SK-N-SH treated with all-trans-retinoic acid at 6 μM for 48 hours (cell line): ENCODE measurements around the gene MAP3K13.
"Not testable (repeated sequence)": the region's sequence is repeated elsewhere in the genome, so short reads cannot be mapped to it uniquely, and the experiment has no call there.

Experiments used
- ATAC-seq: fragments of 200-7000 bp; cut with Tn5 transposase; 3 replicates; pipeline ENCODE4 v1.9.1; 2020; ENCODE audit warnings: mild to moderate bottlenecking, moderate library complexity
- ARNTL ChIP-seq: fragments of 450-650 bp; formaldehyde crosslinking; IDR thresholded peaks from 2 replicates; pipeline ENCODE4 v1.5.0; 2020; ENCODE audit warnings: low read depth, mild to moderate bottlenecking, moderate library complexity, borderline replicate concordance
- BACH2 ChIP-seq: fragments of 250-450 bp; sonication (Bioruptor Pico); IDR thresholded peaks from 2 replicates; pipeline ENCODE4 v1.9.0; 2021; ENCODE audit warnings: mild to moderate bottlenecking, borderline replicate concordance
- CREB5 ChIP-seq: fragments of 250-450 bp; sonication (Bioruptor Pico); IDR thresholded peaks from 2 replicates; pipeline ENCODE4 v1.5.1; 2020; ENCODE audit warnings: low read depth, mild to moderate bottlenecking, moderate library complexity
- CSDC2 ChIP-seq: fragments of 250-450 bp; sonication (Bioruptor Pico); IDR thresholded peaks from 2 replicates; pipeline ENCODE4 v1.5.0; 2020; ENCODE audit warnings: mild to moderate bottlenecking, moderate library complexity
- GLIS3 ChIP-seq: fragments of 250-450 bp; sonication (Bioruptor Pico); IDR thresholded peaks from 2 replicates; pipeline ENCODE4 v1.5.0; 2020; ENCODE audit warnings: mild to moderate bottlenecking, moderate library complexity
- ISL1 ChIP-seq: fragments of 250-450 bp; sonication (Bioruptor Pico); IDR thresholded peaks from 2 replicates; pipeline ENCODE4 v2.1.2; 2022; ENCODE audit warnings: mild to moderate bottlenecking, moderate library complexity
- POU6F1 ChIP-seq: fragments of 250-450 bp; sonication (Bioruptor Pico); IDR thresholded peaks from 2 replicates; pipeline ENCODE4 v1.8.0; 2021; ENCODE audit warnings: low read depth, mild to moderate bottlenecking, moderate library complexity, borderline replicate concordance
- PPARA ChIP-seq: fragments of 250-450 bp; sonication (Bioruptor Pico); IDR thresholded peaks from 2 replicates; pipeline ENCODE4 v1.5.0; 2020; ENCODE audit warnings: mild to moderate bottlenecking, borderline replicate concordance
- TCF4 ChIP-seq: fragments of 250-450 bp; sonication (Bioruptor Pico); IDR thresholded peaks from 2 replicates; pipeline ENCODE4 v1.8.0; 2021; ENCODE audit warnings: mild to moderate bottlenecking, moderate library complexity, borderline replicate concordance
- TSHZ2 ChIP-seq: fragments of 250-450 bp; sonication (Bioruptor Pico); IDR thresholded peaks from 2 replicates; pipeline ENCODE4 v1.5.0; 2020; ENCODE audit warnings: mild to moderate bottlenecking, moderate library complexity
- ZC3H10 ChIP-seq: fragments of 250-450 bp; sonication (Bioruptor Pico); IDR thresholded peaks from 2 replicates; pipeline ENCODE4 v1.5.1; 2021; ENCODE audit warnings: mild to moderate bottlenecking, moderate library complexity
- ZFP3 ChIP-seq: fragments of 250-450 bp; sonication (Bioruptor Pico); IDR thresholded peaks from 2 replicates; pipeline ENCODE4 v1.5.0; 2020; ENCODE audit warnings: mild to moderate bottlenecking, moderate library complexity
- ZFP30 ChIP-seq: fragments of 450-650 bp; formaldehyde crosslinking; IDR thresholded peaks from 2 replicates; pipeline ENCODE4 v1.5.0; 2022; ENCODE audit warnings: mild to moderate bottlenecking, moderate library complexity
- ZNF565 ChIP-seq: fragments of 450-650 bp; formaldehyde crosslinking; conservative IDR thresholded peaks from 2 replicates; pipeline ENCODE4 v1.5.0; 2020; ENCODE audit warnings: low read depth, mild to moderate bottlenecking, moderate library complexity
- ZNF8 ChIP-seq: fragments of 450-650 bp; formaldehyde crosslinking; IDR thresholded peaks from 2 replicates; pipeline ENCODE4 v1.5.0; 2020; ENCODE audit warnings: mild to moderate bottlenecking, moderate library complexity

MAP3K13 gene

GRCh38 chr3:185406121-185406620 is 43.2 kb downstream of the MAP3K13 start:
- TF ChIP-seq TCF4 (CRISPR knock-in tag) (no peak), CSDC2 (no peak), POU6F1 (CRISPR knock-in tag) (no peak), TSHZ2 (CRISPR knock-in tag) (no peak), CREB5 (CRISPR knock-in tag) (no peak), ZFP3 (CRISPR knock-in tag) (no peak)
- no peak for ATAC-seq

GRCh38 chr3:185409957-185410356 is 47.0 kb downstream of the MAP3K13 start:
- no peak for ATAC-seq

GRCh38 chr3:185411133-185411532 is 48.2 kb downstream of the MAP3K13 start:
- no peak for ATAC-seq
- TF ChIP-seq ZFP30 (CRISPR knock-in tag): no peak

More at GRCh38 chr3:185409957-185410356, 47.0 kb downstream of the MAP3K13 start:
- no peak for TF ChIP-seq ZFP3 (CRISPR knock-in tag)
- TF ChIP-seq ARNTL (CRISPR knock-in tag): no peak
- no peak for TF ChIP-seq CSDC2
- no peak for TF ChIP-seq BACH2 (CRISPR knock-in tag)
- no peak for TF ChIP-seq PPARA (CRISPR knock-in tag)
- TF ChIP-seq ZNF565: no peak
- no peak for TF ChIP-seq ZC3H10 (CRISPR knock-in tag)
- no peak for TF ChIP-seq GLIS3 (CRISPR knock-in tag)
- no peak for TF ChIP-seq POU6F1 (CRISPR knock-in tag)
- TF ChIP-seq TSHZ2 (CRISPR knock-in tag): no peak
- no peak for TF ChIP-seq ISL1 (CRISPR knock-in tag)

GRCh38 chr3:185416513-185416912 is 53.6 kb downstream of the MAP3K13 start:
- TF ChIP-seq ZNF565 (no peak), ISL1 (CRISPR knock-in tag) (no peak), ZNF8 (CRISPR knock-in tag) (no peak)
- no peak for ATAC-seq

GRCh38 chr3:185418561-185418977 is 55.6 kb downstream of the MAP3K13 start:
- ATAC-seq: not testable (repeated sequence)
